Hippocampal formation (tissue), 2 donors: ENCODE data around the gene SULT1A3.
"Not testable (repeated sequence)": the region's sequence is repeated elsewhere in the genome, so short reads cannot be mapped to it uniquely, and the experiment has no call there.

Source experiments
- DNase-seq, 2 donors: peaks; one replicate each; lab custom pipeline; 2025; lab: John Stamatoyannopoulos, UW

SULT1A3 gene

GRCh38 chr16:30199049-30199448, at the start of gene SULT1A3:
TSS of gene SULT1A3 (plus strand) at chr16:30199255. CDS start at chr16:30200729, 1,474 bp downstream.
- DNase-seq, result not testable (repeated sequence)

GRCh38 chr16:30151091-30151490, 48.0 kb upstream of the SULT1A3 start:
- DNase-seq, result no peak

- DNase-seq, result no peak
Observed at GRCh38 chr16:30152517-30152916, 46.5 kb upstream of the SULT1A3 start.

- no peak for DNase-seq
Observed at GRCh38 chr16:30155188-30155587, 43.9 kb upstream of the SULT1A3 start.

DNA sequence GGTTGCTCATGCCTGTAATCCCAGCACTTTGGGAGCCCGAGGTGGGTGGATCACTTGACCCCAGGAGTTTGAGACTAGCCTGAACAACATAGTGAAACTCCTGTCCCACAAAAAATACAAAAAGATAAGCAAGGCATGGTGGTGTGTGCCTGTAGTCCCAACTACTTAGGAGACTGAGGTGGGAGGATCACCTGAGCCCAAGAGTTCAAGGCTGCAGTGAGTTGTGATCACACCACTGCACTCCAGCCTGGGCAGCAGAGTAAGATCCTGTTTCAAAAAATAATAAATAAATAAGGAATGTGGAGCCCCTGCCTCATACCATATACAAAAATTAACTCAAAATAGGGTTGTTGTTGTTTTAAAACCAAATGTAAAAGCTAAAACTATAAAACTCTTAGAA, 41.8 kb upstream of the SULT1A3 start:
- no peak for DNase-seq

DNA sequence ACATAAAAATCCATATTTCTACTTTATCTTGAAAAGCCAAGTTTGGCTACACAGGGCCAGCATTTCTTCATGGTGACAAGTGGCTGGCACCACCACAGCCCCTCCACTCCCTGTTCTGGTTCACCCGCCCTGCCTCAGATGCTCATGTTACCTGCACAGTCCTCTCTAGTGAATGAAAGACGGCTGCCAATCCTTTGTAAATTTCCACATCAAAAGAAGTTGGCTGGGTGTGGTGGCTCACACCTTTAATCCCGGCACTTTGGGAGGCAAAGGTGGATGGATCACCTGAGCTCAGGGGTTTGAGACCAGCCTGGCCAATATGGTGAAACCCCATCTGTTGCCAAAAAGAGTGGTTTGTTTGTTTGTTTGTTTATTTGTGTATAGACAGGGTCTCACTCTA, 35.5 kb upstream of the SULT1A3 start:
- DNase-seq, result no peak

DNA sequence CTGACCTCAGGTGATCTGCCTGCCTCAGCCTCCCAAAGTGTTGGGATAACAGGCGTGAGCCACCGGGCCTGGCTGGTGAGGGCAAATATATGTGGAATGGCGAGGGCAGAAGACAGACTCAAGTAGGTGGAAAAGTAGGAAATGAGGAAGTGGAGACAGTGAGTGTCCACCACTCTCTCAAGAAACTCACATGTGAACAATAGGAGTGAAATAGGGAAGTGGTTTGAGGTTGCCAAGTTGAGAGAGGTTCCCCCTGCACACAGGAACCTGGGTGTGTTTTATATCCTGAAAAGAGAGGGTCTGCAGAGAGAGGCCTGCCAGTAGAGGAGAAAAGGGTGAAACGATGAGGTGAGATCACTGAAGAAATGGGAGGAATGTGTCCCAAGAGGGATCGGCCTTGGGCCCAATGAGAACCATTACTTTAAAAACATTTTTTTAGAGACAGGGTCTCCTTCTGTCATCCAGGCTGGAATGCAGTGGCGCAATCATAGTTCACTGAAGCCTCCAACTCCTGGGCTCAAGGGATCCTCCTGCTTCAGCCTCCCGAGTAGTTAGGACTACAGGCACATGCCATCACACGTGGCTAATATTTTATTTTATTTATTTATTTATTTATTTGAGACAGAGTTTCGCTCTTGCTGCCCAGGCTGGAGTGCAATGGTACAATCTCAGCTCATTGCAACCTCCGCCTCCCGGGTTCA, 32.7 kb upstream of the SULT1A3 start:
- peak in 1 of 2 donors; percentile 29 for DNase-seq

GRCh38 chr16:30168746-30169145, 30.3 kb upstream of the SULT1A3 start:
- DNase-seq, result not testable (repeated sequence)

DNA sequence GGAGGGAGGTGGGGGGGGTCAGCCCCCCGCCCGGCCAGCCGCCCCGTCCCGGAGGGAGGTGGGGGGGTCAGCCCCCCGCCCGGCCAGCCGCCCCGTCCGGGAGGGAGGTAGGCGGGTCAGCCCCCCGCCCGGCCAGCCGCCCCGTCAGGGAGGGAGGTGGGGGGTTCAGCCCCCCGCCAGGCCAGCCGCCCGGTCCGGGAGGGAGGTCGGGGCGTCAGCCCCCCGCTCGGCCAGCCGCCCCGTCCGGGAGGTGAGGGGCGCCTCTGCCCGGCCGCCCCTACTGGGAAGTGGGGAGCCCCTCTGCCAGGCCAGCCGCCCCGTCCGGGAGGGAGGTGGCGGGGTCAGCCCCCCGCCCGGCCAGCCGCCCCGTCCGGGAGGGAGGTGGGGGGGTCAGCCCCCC, 29.6 kb upstream of the SULT1A3 start:
- not testable (repeated sequence) for DNase-seq

DNA sequence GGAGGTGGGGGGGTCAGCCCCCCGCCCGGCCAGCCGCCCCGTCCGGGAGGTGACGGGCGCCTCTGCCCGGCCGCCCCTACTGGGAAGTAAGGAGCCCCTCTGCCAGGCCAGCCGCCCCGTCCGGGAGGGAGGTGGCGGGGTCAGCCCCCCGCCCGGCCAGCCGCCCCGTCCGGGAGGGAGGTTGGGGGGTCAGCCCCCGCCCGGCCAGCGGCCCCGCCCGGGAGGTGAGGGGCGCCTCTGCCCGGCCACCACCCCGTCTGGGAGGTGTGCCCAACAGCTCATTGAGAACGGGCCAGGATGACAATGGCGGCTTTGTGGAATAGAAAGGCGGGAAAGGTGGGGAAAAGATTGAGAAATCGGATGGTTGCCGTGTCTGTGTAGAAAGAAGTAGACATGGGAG, 28.9 kb upstream of the SULT1A3 start:
- DNase-seq, result not testable (repeated sequence)

GRCh38 chr16:30173054-30173453, 26.0 kb upstream of the SULT1A3 start:
- DNase-seq, result no peak

- DNase-seq, result not testable (repeated sequence)
Observed at GRCh38 chr16:30176876-30177275, 22.2 kb upstream of the SULT1A3 start.

DNA sequence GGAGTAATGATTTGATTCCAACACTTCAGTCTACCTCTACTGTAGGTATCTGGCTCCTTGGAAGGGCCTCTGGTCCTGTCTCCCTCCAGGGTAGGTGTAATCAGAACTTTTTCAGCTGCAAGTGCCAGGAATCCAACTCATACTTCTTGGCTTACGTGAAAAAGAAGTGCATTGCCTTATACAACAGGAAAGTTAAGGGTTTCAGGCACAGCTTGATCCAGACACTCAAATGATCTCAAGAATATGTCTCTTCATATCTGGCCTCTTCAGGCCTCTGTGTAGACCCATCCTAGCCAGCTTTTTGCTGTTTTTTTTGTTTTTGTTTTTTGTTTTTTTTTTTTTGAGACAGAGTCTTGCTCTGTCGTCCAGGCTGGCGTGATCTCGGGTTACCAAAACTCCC, 19.9 kb upstream of the SULT1A3 start:
- no peak for DNase-seq

DNA sequence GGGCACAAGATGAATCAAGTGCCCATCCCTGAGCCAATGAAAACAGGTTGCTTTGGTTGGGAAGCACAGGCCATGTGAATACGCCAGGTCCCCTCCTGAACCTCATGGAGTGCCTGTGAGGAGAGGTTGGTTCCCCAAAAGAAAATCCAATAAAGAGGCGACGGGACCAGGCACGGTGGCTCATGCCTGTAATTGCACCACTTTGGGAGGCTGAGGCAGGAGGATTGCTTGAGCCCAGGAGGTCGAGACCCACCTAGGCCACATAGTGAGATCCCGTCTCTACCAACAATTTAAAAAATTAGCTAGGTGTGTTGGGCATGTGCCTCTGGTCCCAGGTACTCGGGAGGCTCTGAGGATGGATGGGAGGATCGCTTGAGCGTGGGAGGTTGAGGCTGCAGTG, 19.1 kb upstream of the SULT1A3 start:
- DNase-seq, result no peak

DNA sequence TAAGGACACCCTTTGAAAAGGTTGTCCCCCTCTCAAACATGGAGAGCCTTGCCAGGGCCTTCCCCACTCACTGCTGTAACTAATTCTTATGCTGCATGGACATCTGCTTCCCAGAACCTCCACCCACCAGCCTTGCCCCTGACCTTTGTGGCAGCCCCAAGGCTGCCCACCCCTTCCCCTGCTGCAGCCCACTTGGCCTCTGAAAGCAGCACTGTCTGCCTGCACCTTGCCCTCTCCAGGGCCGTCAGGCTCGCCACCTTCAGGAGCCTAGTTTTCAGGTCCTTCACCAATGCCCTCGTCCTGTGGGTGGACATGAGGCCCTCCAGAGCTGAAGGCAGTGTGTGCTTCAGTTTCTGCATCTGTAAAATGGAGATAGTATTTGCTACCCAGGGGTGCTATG, 18.3 kb upstream of the SULT1A3 start:
- DNase-seq, result no peak

- peak; percentile 68 to 79 for DNase-seq
Observed at GRCh38 chr16:30183233-30184095, 15.6 kb upstream of the SULT1A3 start, which contains the start of gene CORO1A. TSS of gene CORO1A (plus strand) at chr16:30183602. CDS start at chr16:30185210, 1,608 bp downstream.

DNA sequence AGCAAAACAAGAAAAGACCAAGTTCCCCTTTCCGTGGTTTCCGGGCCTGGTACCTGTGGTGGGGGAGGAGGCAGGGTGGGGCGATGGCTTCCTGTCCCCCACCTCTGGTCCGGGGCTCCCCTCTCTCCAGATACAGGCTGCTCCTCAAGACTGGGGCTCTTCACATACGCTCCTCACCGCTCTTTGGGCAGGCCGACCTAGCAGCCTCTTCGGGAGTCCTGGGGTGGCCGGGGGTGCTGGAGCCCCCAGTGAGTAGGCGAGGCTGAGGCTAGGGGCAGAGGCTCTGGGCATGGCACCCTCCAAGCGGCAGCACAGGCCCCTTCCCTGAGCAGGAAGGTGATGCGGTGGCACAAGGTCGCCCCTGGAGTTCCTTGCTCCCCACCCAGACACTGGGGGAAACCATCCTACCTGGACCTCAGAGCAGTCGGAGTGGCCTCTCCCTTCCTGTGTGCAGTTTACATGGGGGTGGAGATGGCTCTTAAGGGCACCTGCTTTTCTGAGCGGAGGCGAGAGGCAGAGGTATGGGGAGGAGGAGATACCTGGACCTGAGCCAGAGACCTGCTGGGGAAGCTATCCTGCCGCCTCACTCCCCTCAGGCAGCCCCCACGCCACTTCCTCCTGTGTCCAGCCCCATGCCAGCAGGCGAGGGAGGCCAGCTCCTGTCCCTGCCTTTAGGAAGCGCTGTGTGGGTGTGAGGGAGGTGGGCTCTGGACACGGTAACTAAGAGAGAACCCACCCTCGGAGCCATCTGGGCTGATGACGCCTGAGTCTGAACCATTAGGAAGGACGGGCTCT, 14.8 kb upstream of the SULT1A3 start:
- peak in 1 of 2 donors; percentile 29 for DNase-seq

GRCh38 chr16:30184891-30185682, 14.0 kb upstream of the SULT1A3 start:
- no peak for DNase-seq

DNA sequence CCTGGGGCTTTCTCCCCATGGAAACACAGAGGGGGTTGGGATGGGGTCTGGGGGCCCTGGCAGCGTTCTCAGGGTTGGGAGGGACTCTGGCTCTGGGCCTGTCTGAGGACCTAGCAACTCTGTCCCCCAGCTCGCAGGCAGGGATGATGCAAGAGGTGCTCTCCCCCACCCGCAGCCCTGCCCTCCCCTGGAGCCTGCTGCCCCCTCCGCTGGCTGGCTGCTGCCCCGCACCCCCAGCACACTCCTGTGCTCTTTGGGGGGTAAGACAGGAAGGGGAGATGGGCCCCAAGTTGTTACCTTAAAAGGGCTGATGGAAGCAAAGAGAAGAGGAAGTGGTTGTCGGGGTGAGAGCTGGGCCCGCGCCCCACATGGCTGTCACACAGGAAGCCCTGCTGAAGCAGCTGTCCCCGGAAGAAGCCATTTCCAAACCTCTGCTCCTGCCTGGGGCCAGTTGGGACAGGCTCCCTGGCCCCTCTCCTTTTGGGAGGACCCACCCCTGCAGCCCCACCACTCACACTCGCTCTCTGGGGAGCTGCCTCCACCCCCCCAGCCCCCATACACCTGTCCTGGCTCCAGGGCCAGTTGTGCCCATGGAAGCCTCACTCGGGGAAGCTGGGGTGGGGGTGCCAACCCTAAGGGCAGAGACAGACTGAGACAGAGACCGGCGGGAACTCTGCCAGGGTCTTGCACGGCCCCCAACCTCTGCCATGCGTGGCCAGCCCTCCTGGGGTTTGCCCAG, 13.2 kb upstream of the SULT1A3 start:
- DNase-seq, result peak; percentile 20 to 56

DNA sequence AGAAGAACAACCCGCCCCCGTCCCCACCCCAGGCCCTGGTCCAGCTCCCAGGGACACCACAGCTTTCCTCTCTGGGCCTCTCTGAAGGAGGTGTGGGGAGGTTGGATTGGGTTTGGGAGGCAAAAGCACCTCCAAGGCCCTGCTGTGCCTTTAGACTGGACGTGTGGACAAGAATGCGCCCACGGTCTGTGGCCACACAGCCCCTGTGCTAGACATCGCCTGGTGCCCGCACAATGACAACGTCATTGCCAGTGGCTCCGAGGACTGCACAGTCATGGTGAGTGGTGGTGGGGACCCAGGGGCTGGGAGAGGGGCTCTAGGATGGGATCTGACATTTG, 12.6 kb upstream of the SULT1A3 start:
- no peak for DNase-seq
